Measurements from ENCODE around the gene F2R.

- TF ChIP-seq CSRNP3 (CRISPR knock-in tag; IDR thresholded peaks at IDR 0.05) (no peak), ZFP30 (CRISPR knock-in tag; IDR thresholded peaks at IDR 0.05) (no peak), TOX (CRISPR knock-in tag; IDR thresholded peaks at IDR 0.05; ENCODE audit: borderline replicate concordance) (peak; percentile 35; the same call in 1 of the 2 replicates), ARNTL (CRISPR knock-in tag; IDR thresholded peaks at IDR 0.05; ENCODE audit: borderline replicate concordance, low read depth) (no peak), ZNF70 (CRISPR knock-in tag; IDR thresholded peaks at IDR 0.05) (no peak), ZFP3 (CRISPR knock-in tag; IDR thresholded peaks at IDR 0.05) (no peak), ESRRG (CRISPR knock-in tag; IDR thresholded peaks at IDR 0.05) (no peak), PATZ1 (CRISPR knock-in tag; IDR thresholded peaks at IDR 0.05; ENCODE audit: borderline replicate concordance) (no peak), CREB5 (CRISPR knock-in tag; IDR thresholded peaks at IDR 0.05; ENCODE audit: low read depth) (no peak), SNAI2 (CRISPR knock-in tag; IDR thresholded peaks at IDR 0.05) (no peak), PPARA (CRISPR knock-in tag; IDR thresholded peaks at IDR 0.05; ENCODE audit: borderline replicate concordance) (no peak), OSR1 (CRISPR knock-in tag; IDR thresholded peaks at IDR 0.05) (no peak), POU6F1 (CRISPR knock-in tag; IDR thresholded peaks at IDR 0.05; ENCODE audit: borderline replicate concordance, low read depth) (no peak), CSDC2 (CRISPR knock-in tag; IDR thresholded peaks at IDR 0.05) (no peak)
These were observed 49.3 kb downstream of the F2R start for GRCh38 chr5:76765249-76765648.

All from SK-N-SH treated with all-trans-retinoic acid at 6 μM for 48 hours (cell line).